GM19468 (cell line): ENCODE measurements around the gene CLIC4.
"Not testable (repeated sequence)": the region's sequence is repeated elsewhere in the genome, so short reads cannot be mapped to it uniquely, and the experiment has no call there.

ENCODE experiments used
- ATAC-seq: cut with Tn5 transposase; IDR thresholded peaks from one replicate; pipeline ENCODE4 v1.9.1; 2021; ENCODE audit warnings: mild to moderate bottlenecking, moderate library complexity, moderate number of reproducible peaks; ENCODE audit not compliant: unreplicated experiment; ENCODE audit errors: extremely low read depth

CLIC4 gene

GRCh38 chr1:24717887-24718650 is 27.2 kb upstream of the CLIC4 start:
- no peak for ATAC-seq

GRCh38 chr1:24720152-24720551 is 25.1 kb upstream of the CLIC4 start:
- no peak for ATAC-seq

- no peak for ATAC-seq
These were observed 23.7 kb upstream of the CLIC4 start for GRCh38 chr1:24721533-24721932.

GRCh38 chr1:24722073-24723035 is 22.9 kb upstream of the CLIC4 start:
- ATAC-seq, result not testable (repeated sequence)

GRCh38 chr1:24724345-24725208 is 20.7 kb upstream of the CLIC4 start:
- no peak for ATAC-seq

- ATAC-seq, result no peak
These were observed 20.0 kb upstream of the CLIC4 start for GRCh38 chr1:24725209-24725651.

- no peak for ATAC-seq
These were observed 18.5 kb upstream of the CLIC4 start for GRCh38 chr1:24726741-24727140.

- ATAC-seq, result peak; percentile 39
These were observed 17.6 kb upstream of the CLIC4 start for GRCh38 chr1:24727501-24728216.

GRCh38 chr1:24728982-24729381 is 16.3 kb upstream of the CLIC4 start:
- no peak for ATAC-seq

GRCh38 chr1:24732186-24732885 is 12.9 kb upstream of the CLIC4 start:
- ATAC-seq, result no peak

- ATAC-seq, result not testable (repeated sequence)
These were observed 11.9 kb upstream of the CLIC4 start for GRCh38 chr1:24733342-24733741.

GRCh38 chr1:24735156-24735508 is 10.1 kb upstream of the CLIC4 start:
- no peak for ATAC-seq

GRCh38 chr1:24735509-24736375 is 9.5 kb upstream of the CLIC4 start:
- ATAC-seq, result no peak

- ATAC-seq, result no peak
These were observed 7.7 kb upstream of the CLIC4 start for GRCh38 chr1:24737368-24738117.

GRCh38 chr1:24739241-24739640 is 6.0 kb upstream of the CLIC4 start:
- no peak for ATAC-seq

- no peak for ATAC-seq
These were observed 2.9 kb upstream of the CLIC4 start for GRCh38 chr1:24742090-24742938.
